DOHH2 (cell line): ENCODE results near the gene AVPR2.

Experiments used
- CTCF ChIP-seq: fragments of 200-600 bp; sonication (generic); IDR thresholded peaks from one replicate; pipeline ENCODE4 v1.5.1; 2014; ENCODE audit warnings: antibody characterized with exemption, mild to moderate bottlenecking, low read depth, low read length; ENCODE audit not compliant: poor library complexity, severe bottlenecking
- EZH2phosphoT487 ChIP-seq: fragments of 200-600 bp; sonication (generic); IDR thresholded peaks from 2 replicates; pipeline ENCODE4 v1.6.1; 2017; ENCODE audit warnings: borderline replicate concordance, mild to moderate bottlenecking, antibody characterized with exemption, low read length, moderate library complexity, mixed read lengths

- TF ChIP-seq CTCF = no peak
- TF ChIP-seq EZH2phosphoT487 = no peak
Measured at GRCh38 chrX:153948002-153948466, 43.6 kb downstream of the AVPR2 start.
